K562 (cell line): Measurements from ENCODE around the gene CRYGB. TPM values are rescaled to one million over a fixed set of nuclear protein-coding genes. Genes with fewer than 3 reads are reported as not detected.
A peak's percentile ranks its signal among the peaks of the same experiment; 100 is the strongest.

Source experiments
- ATF3 ChIP-seq, 2 experiments: fragments of 450-650 bp in 1 of 2; sonication (generic) in 1 of 2; formaldehyde crosslinking in 1 of 2; IDR thresholded peaks in 1 of 2; conservative IDR thresholded peaks in 1 of 2; 2 replicates each; pipeline versions ENCODE4 v1.6.1 to v1.8.1; 2016 to 2023; ENCODE audit warnings: mild to moderate bottlenecking in 2 of 2, moderate library complexity in 2 of 2, inconsistent platforms in 1 of 2, missing genetic modification reagents in 1 of 2
- BACH1 ChIP-seq: fragments of 200-800 bp; sonication (Bioruptor generic); IDR thresholded peaks from 2 replicates; pipeline ENCODE4 v1.6.1; 2016; ENCODE audit warnings: missing genetic modification characterization, missing compliant biosample characterization
- BMI1 ChIP-seq: fragments of 150-350 bp; IDR thresholded peaks from 2 replicates; pipeline ENCODE4 v1.6.1; 2014; ENCODE audit warnings: low read length
- C11orf30 ChIP-seq: fragments of 450-650 bp; IDR thresholded peaks from 2 replicates; pipeline ENCODE4 v1.6.1; 2016; ENCODE audit warnings: low read depth, mild to moderate bottlenecking
- CBX5 ChIP-seq: IDR thresholded peaks from 2 replicates; pipeline ENCODE4 v1.6.1; 2014; ENCODE audit warnings: low read depth, borderline replicate concordance
- CEBPZ ChIP-seq: fragments of 150-350 bp; IDR thresholded peaks from 2 replicates; pipeline ENCODE4 v1.6.1; 2014; ENCODE audit warnings: low read depth, mild to moderate bottlenecking, low read length, borderline replicate concordance
- CHD2 ChIP-seq: IDR thresholded peaks from 2 replicates; pipeline ENCODE4 v1.6.1; 2011; ENCODE audit warnings: low read depth, low read length
- DDX20 ChIP-seq: fragments of 450-650 bp; IDR thresholded peaks from 2 replicates; pipeline ENCODE4 v1.6.1; 2016; ENCODE audit warnings: missing genetic modification characterization, low read depth, mild to moderate bottlenecking, missing compliant biosample characterization, moderate library complexity
- DNMT1 ChIP-seq: fragments of 450-650 bp; IDR thresholded peaks from 2 replicates; pipeline ENCODE4 v1.6.1; 2016; ENCODE audit warnings: antibody characterized with exemption, mild to moderate bottlenecking
- E2F3 ChIP-seq: fragments of 250-450 bp; sonication (Bioruptor Pico); IDR thresholded peaks from 2 replicates; pipeline ENCODE4 v1.4.0; 2020; ENCODE audit warnings: mild to moderate bottlenecking
- HCFC1 ChIP-seq: IDR thresholded peaks from 2 replicates; pipeline ENCODE4 v1.6.1; 2012; ENCODE audit warnings: low read depth, low read length, improper control_type of control experiment
- KDM4B ChIP-seq, 2 experiments: fragments of 450-650 bp in 1 of 2; sonication (generic) in 1 of 2; IDR thresholded peaks; 2 replicates each; pipeline ENCODE4 v1.6.1; 2016 to 2017; ENCODE audit warnings: borderline replicate concordance in 2 of 2, antibody characterized with exemption in 1 of 2, low read depth in 1 of 2, mild to moderate bottlenecking in 1 of 2
- MBD2 ChIP-seq: sonication (generic); IDR thresholded peaks from 2 replicates; pipeline ENCODE4 v1.6.1; 2016; ENCODE audit warnings: low read depth, borderline replicate concordance
- MYC ChIP-seq, 2 experiments: fragments of 250-450 bp in 1 of 2; sonication (Bioruptor Pico) in 1 of 2; IDR thresholded peaks; 2 replicates each; pipeline versions ENCODE4 v1.5.1 to v1.6.1; 2012 to 2021; ENCODE audit warnings: low read depth in 2 of 2, borderline replicate concordance in 1 of 2, improper control_type of control experiment in 1 of 2, low read length in 1 of 2, mild to moderate bottlenecking in 1 of 2, moderate library complexity in 1 of 2
- NELFE ChIP-seq: IDR thresholded peaks from 2 replicates; pipeline ENCODE4 v1.6.1; 2011; ENCODE audit warnings: mild to moderate bottlenecking; ENCODE audit not compliant: insufficient read depth, insufficient read length
- NFATC3 ChIP-seq: fragments of 450-650 bp; IDR thresholded peaks from 2 replicates; pipeline ENCODE4 v1.6.1; 2017; ENCODE audit warnings: mild to moderate bottlenecking
- NFE2 ChIP-seq: IDR thresholded peaks from 2 replicates; pipeline ENCODE4 v1.6.1; 2014; ENCODE audit warnings: antibody characterized with exemption, low read depth
- PURB ChIP-seq: sonication (generic); formaldehyde crosslinking; IDR thresholded peaks from 2 replicates; pipeline ENCODE4 v1.9.0; 2021; ENCODE audit warnings: low read depth, mild to moderate bottlenecking, missing genetic modification reagents
- SMARCE1 ChIP-seq: fragments of 450-650 bp; IDR thresholded peaks from 2 replicates; pipeline ENCODE4 v1.7.1; 2016; ENCODE audit warnings: mild to moderate bottlenecking
- TRIM25 ChIP-seq: fragments of 450-650 bp; IDR thresholded peaks from 2 replicates; pipeline ENCODE4 v1.7.0; 2016; ENCODE audit warnings: borderline replicate concordance
- ZKSCAN1 ChIP-seq: fragments of 150-350 bp; IDR thresholded peaks from 2 replicates; pipeline ENCODE4 v1.6.1; 2016; ENCODE audit warnings: low read depth, low read length
- ZNF165 ChIP-seq: fragments of 250-450 bp; sonication (Bioruptor Pico); IDR thresholded peaks from 2 replicates; pipeline ENCODE4 v1.4.0; 2020; ENCODE audit warnings: borderline replicate concordance
- ZNF512 ChIP-seq: IDR thresholded peaks from 2 replicates; pipeline ENCODE4 v1.6.1; 2016; ENCODE audit warnings: missing genetic modification characterization, missing compliant biosample characterization
- polyA plus RNA-seq, 8 experiments: library from polyadenylated mRNA; depleted of rRNA in 4 of 8; stranded (reverse) in 5 of 8; unstranded in 3 of 8; fragments of >200 nt; fragmentation: Nextera tagmentation in 2 of 8; fragmentation: Illumina TruSeq in 1 of 8; extraction: Ambion mirVana in 2 of 8; extraction: Trizol in 1 of 8; gene quantifications; 2 replicates each; pipeline versions ENCODE4 v1.2.1 to v1.2.3, GENCODE V29; 2011 to 2014; ENCODE audit warnings: inconsistent platforms in 1 of 8, missing spikeins in 1 of 8
- total RNA-seq, 7 experiments: library from RNA; depleted of rRNA in 6 of 7; stranded (reverse); fragments of >200 nt in 6 of 7; fragmentation: Illumina TruSeq in 2 of 7; extraction: Trizol in 2 of 7; gene quantifications; 2 replicates each; pipeline versions ENCODE4 v1.2.1 to v1.2.3, GENCODE V29; 2011 to 2021; ENCODE audit warnings: low replicate concordance in 1 of 7

The CRYGB gene
- total and polyA plus RNA-seq, 9 of the 15 experiments (the other 6 are each of a cell fraction or from before 2014, with no cell fraction given) = not detected

GRCh38 chr2:208172125-208172524 lies 26.2 kb upstream of the CRYGB start (continued):
- TF ChIP-seq ATF3 (IDR thresholded peaks at IDR 0.05) (no peak), ATF3 (CRISPR knock-in tag; conservative IDR thresholded peaks at IDR 0.05) (no peak), CEBPZ (no peak), E2F3 (CRISPR knock-in tag) (no peak), BACH1 (tag) (no peak), DNMT1 (no peak), ZNF512 (tag) (no peak), HCFC1 (no peak), TRIM25 (no peak), ZNF165 (CRISPR knock-in tag) (no peak), DDX20 (tag) (no peak), NFE2 (peak; percentile 90), CHD2 (no peak), SMARCE1 (0 out of 2 replicates have a peak, but pooled peaks have one; percentile 24), NELFE (no peak), MYC (IDR thresholded peaks at IDR 0.05; ENCODE audit: low read depth, low read length) (peak; percentile 56; the same call in 1 of the 2 replicates), MYC (CRISPR knock-in tag; IDR thresholded peaks at IDR 0.05; ENCODE audit: borderline replicate concordance, low read depth) (no peak), PURB (CRISPR knock-in tag) (no peak), KDM4B (IDR thresholded peaks at IDR 0.05; ENCODE audit: borderline replicate concordance in 2 of 2, low read depth in 1 of 2) (no peak), ZKSCAN1 (no peak), MBD2 (no peak), C11orf30 (peak; percentile 65), NFATC3 (no peak), BMI1 (no peak), CBX5 (no peak)
